B cell (primary cell): ENCODE results near the gene PRKCZ. TPM values are rescaled to one million over a fixed set of nuclear protein-coding genes. Genes with fewer than 3 reads are reported as not detected.

Experiments
- ATAC-seq: fragments of 200-7000 bp; cut with Tn5 transposase; one replicate; pipeline ENCODE4 v1.10.0; 2021; ENCODE audit warnings: low read depth, mild to moderate bottlenecking, moderate number of reproducible peaks, moderate library complexity
- CTCF ChIA-PET: fragments of 350-600 bp; sonication (Branson Sonifier 250); formaldehyde crosslinking; loops from one replicate; lab custom pipeline; 2021; ENCODE audit warnings: antibody characterized with exemption, inconsistent platforms; lab: Charles Lee
- POLR2A ChIA-PET: fragments of 350-600 bp; sonication (Branson Sonifier 250); formaldehyde crosslinking; loops from one replicate; lab custom pipeline; 2021; ENCODE audit warnings: antibody characterized with exemption; lab: Charles Lee
- DNase-seq: peaks from one replicate; pipeline ENCODE4 v3.0.0; 2013
- H2AFZ ChIP-seq: 2 replicates; pipeline ENCODE4 v1.6.1; 2012; ENCODE audit warnings: mild to moderate bottlenecking, low read depth, low read length; ENCODE audit not compliant: insufficient read depth, poor library complexity, severe bottlenecking
- H3K27ac ChIP-seq, 2 donors: 1 replicate in 1 of 2; 2 replicates in 1 of 2; pipeline ENCODE4 v1.5.1; 2012 to 2013; ENCODE audit warnings: low read length in 2 of 2, mild to moderate bottlenecking in 2 of 2, moderate library complexity in 1 of 2
- H3K27me3 ChIP-seq, 4 experiments: fragments of 200-600 bp in 1 of 4; sonication (generic) in 1 of 4; replicated peaks in 1 of 4; 1 replicate in 2 of 4; 2 replicates in 2 of 4; pipeline versions ENCODE4 v1.6.1 to v1.7.0; 2013 to 2016; ENCODE audit warnings: low read length in 3 of 4, mild to moderate bottlenecking in 2 of 4, mixed read lengths in 1 of 4, moderate library complexity in 1 of 4; ENCODE audit not compliant: insufficient read depth in 4 of 4, control insufficient read depth in 3 of 4; ENCODE audit errors: control extremely low read depth in 1 of 4
- H3K36me3 ChIP-seq, 2 experiments: replicated peaks in 1 of 2; 1 replicate in 1 of 2; 2 replicates in 1 of 2; pipeline versions ENCODE4 v1.6.1 to v1.7.1; 2013; ENCODE audit warnings: low read length in 1 of 2; ENCODE audit not compliant: insufficient read depth in 2 of 2, control insufficient read depth in 1 of 2; ENCODE audit errors: control extremely low read depth in 1 of 2, extremely low read depth in 1 of 2
- H3K4me1 ChIP-seq, 2 donors: fragments of 200-600 bp in 1 of 2; sonication (generic) in 1 of 2; 1 replicate in 1 of 2; 2 replicates in 1 of 2; pipeline versions ENCODE4 v1.5.1 to v1.6.1; 2013 to 2017; ENCODE audit warnings: low read length in 2 of 2; ENCODE audit not compliant: control insufficient read depth in 2 of 2, insufficient read depth in 2 of 2
- H3K4me2 ChIP-seq: replicated peaks from 2 replicates; pipeline ENCODE3; 2012; ENCODE audit warnings: mild to moderate bottlenecking, low read depth, low read length; ENCODE audit not compliant: poor library complexity, severe bottlenecking
- H3K4me3 ChIP-seq, 5 experiments: fragments of 200-600 bp in 1 of 5; sonication (generic) in 1 of 5; 1 replicate in 3 of 5; 2 replicates in 2 of 5; pipeline versions ENCODE4 v1.5.1 to v1.7.0; 2011 to 2016; ENCODE audit warnings: low read length in 4 of 5, mild to moderate bottlenecking in 4 of 5, low read depth in 2 of 5, control low read depth in 1 of 5, moderate library complexity in 1 of 5; ENCODE audit not compliant: insufficient read depth in 1 of 5; ENCODE audit errors: control extremely low read depth in 1 of 5, extremely low read depth in 1 of 5
- H3K79me2 ChIP-seq: fragments of 200-600 bp; sonication (generic); one replicate; pipeline ENCODE4 v1.6.0; 2016; ENCODE audit warnings: low read length; ENCODE audit not compliant: control insufficient read depth, insufficient read depth
- H3K9ac ChIP-seq: fragments of 200-600 bp; sonication (generic); 2 replicates; pipeline ENCODE4 v1.6.1; 2017; ENCODE audit warnings: mild to moderate bottlenecking, low read length, moderate library complexity
- H3K9me3 ChIP-seq, 3 donors: one replicate each; pipeline versions ENCODE4 v1.6.1 to v1.7.1; 2013; ENCODE audit warnings: low read length in 2 of 3; ENCODE audit not compliant: control insufficient read depth in 2 of 3, insufficient read depth in 1 of 3; ENCODE audit errors: control extremely low read depth in 1 of 3
- H4K20me1 ChIP-seq: 2 replicates; pipeline ENCODE4 v1.6.0; 2012; ENCODE audit warnings: mild to moderate bottlenecking, low read length; ENCODE audit not compliant: insufficient read depth, control insufficient read depth, poor library complexity, severe bottlenecking
- H3K27ac Mint-ChIP-seq: one replicate; pipeline ENCODE4 v1.8.0; 2021; ENCODE audit warnings: mixed read lengths
- H3K27me3 Mint-ChIP-seq: one replicate; pipeline ENCODE4 v1.8.0; 2021; ENCODE audit warnings: mixed read lengths
- H3K4me1 Mint-ChIP-seq: one replicate; pipeline ENCODE4 v1.8.0; 2021; ENCODE audit warnings: mixed read lengths
- H3K4me3 Mint-ChIP-seq: one replicate; pipeline ENCODE4 v1.8.0; 2021; ENCODE audit warnings: mixed read lengths
- H3K9me3 Mint-ChIP-seq: one replicate; pipeline ENCODE4 v1.8.0; 2022; ENCODE audit warnings: mixed read lengths; ENCODE audit not compliant: insufficient read depth
- EZH2 ChIP-seq: IDR thresholded peaks from 2 replicates; pipeline ENCODE4 v1.6.1; 2012; ENCODE audit warnings: borderline replicate concordance, low read depth, mild to moderate bottlenecking, moderate library complexity, low read length; ENCODE audit not compliant: insufficient read depth, poor library complexity, severe bottlenecking
- WGBS: methylation state at CpG from one replicate; pipeline ENCODE4 v1.1.5; 2013; ENCODE audit warnings: missing lambda C conversion rate; ENCODE audit not compliant: insufficient coverage; 5-methylcytosine and 5-hydroxymethylcytosine counted together
- intact Hi-C: fragments of 100-400 bp; cut with micrococcal nuclease; formaldehyde crosslinking; loops from one replicate; pipeline ENCODE4 v1.10.0; 2022
- polyA plus RNA-seq: library from polyadenylated mRNA; depleted of rRNA; stranded (reverse); fragments of >200 nt; gene quantifications from 2 replicates; pipeline ENCODE4 v1.2.3, GENCODE V29; 2012
- total RNA-seq, 2 donors: library from RNA; stranded (reverse); fragments of 120-200 nt in 1 of 2; gene quantifications; 1 replicate in 1 of 2; 2 replicates in 1 of 2; pipeline versions ENCODE4 v1.2.3 to v1.2.4, GENCODE V29; 2013 to 2022
- TF ChIP-seq, protein P1 (sequence below): fragments of 200-600 bp; IDR thresholded peaks from one replicate; pipeline ENCODE4 v1.8.0; 2022; ENCODE audit warnings: antibody characterized with exemption, mild to moderate bottlenecking

PRKCZ gene
- total and polyA plus RNA-seq, 2 donors (not counting 1 experiment from before 2014, with no cell fraction given) = 17.9 to 53.2 TPM

DNA sequence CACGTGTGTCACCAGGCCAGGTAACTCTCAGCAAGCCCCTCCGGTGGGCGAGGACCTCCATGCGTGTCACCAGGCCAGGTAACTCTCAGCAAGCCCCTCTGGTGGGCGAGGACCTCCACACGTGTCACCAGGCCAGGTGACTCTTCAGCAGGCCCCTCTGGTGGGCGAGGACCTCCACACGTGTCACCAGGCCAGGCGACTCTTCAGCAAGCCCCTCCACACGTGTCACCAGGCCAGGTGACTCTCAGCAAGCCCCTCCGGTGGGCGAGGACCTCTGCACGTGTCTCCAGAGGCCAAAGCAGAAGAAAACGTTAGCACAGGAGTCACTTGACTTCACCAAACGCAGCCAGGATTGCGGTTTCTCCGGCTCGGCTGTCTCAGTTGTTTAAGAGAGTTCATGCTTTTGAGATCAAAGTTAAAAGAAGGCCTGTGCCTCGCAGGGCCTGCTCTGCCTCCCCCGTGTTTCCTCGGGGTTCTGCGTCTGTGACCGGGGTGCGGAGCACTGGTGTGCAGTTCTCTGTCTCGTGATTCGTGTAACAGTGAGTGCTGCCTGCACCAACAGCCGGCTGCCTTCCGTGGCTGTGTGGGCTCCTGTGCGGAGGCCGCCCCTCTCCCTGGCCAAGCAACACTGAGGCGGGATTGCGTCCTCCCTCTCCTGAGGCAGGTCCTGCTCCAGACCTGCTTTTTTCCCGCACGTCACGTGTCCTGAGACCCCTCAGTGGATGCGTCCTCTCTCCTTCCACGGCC, 56.6 kb downstream of the PRKCZ start:
- H3K36me3 ChIP-seq = peaks cover 0 to 4% of the 10 kb centered on the region in 2 experiments
- H4K20me1 ChIP-seq = no peaks in the 10 kb centered on the region
- no peak overlapping the region for H3K4me3 Mint-ChIP-seq
- H3K79me2 ChIP-seq = no peaks in the 10 kb centered on the region
- intact Hi-C loops = no loop called here
- ChIA-PET CTCF (interaction anchor here (0.6 kb wide), 1 partner anchor 14 kb away, joined by 3 read pairs; no protein-coding TSS in a partner anchor), POLR2A (no interaction called here)
- no peak overlapping the region for H3K4me3 ChIP-seq
- no peak overlapping the region for H2AFZ ChIP-seq
- H3K27me3 Mint-ChIP-seq = no peaks in the 10 kb centered on the region
- H3K4me2 ChIP-seq = no peak overlapping the region
- no peaks in the 10 kb centered on the region for H3K9me3 ChIP-seq
- ATAC-seq = no peak
- no peaks in the 10 kb centered on the region for H3K27me3 ChIP-seq
- H3K4me1 ChIP-seq = peaks cover 4% of the 10 kb centered on the region in 2 donors
- no peak overlapping the region for H3K9ac ChIP-seq
- WGBS = 85% methylated on average over 35 of the region's 37 CpGs
- H3K9me3 Mint-ChIP-seq = no peaks in the 10 kb centered on the region
- no peak overlapping the region for H3K27ac Mint-ChIP-seq
- no peak overlapping the region for H3K27ac ChIP-seq
- TF ChIP-seq, protein P1, sequence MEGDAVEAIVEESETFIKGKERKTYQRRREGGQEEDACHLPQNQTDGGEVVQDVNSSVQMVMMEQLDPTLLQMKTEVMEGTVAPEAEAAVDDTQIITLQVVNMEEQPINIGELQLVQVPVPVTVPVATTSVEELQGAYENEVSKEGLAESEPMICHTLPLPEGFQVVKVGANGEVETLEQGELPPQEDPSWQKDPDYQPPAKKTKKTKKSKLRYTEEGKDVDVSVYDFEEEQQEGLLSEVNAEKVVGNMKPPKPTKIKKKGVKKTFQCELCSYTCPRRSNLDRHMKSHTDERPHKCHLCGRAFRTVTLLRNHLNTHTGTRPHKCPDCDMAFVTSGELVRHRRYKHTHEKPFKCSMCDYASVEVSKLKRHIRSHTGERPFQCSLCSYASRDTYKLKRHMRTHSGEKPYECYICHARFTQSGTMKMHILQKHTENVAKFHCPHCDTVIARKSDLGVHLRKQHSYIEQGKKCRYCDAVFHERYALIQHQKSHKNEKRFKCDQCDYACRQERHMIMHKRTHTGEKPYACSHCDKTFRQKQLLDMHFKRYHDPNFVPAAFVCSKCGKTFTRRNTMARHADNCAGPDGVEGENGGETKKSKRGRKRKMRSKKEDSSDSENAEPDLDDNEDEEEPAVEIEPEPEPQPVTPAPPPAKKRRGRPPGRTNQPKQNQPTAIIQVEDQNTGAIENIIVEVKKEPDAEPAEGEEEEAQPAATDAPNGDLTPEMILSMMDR = no peak
- TF ChIP-seq EZH2 = no peak
- DNase-seq = no peak
- H3K4me1 Mint-ChIP-seq = peaks cover under 1% of the 10 kb centered on the region

DNA sequence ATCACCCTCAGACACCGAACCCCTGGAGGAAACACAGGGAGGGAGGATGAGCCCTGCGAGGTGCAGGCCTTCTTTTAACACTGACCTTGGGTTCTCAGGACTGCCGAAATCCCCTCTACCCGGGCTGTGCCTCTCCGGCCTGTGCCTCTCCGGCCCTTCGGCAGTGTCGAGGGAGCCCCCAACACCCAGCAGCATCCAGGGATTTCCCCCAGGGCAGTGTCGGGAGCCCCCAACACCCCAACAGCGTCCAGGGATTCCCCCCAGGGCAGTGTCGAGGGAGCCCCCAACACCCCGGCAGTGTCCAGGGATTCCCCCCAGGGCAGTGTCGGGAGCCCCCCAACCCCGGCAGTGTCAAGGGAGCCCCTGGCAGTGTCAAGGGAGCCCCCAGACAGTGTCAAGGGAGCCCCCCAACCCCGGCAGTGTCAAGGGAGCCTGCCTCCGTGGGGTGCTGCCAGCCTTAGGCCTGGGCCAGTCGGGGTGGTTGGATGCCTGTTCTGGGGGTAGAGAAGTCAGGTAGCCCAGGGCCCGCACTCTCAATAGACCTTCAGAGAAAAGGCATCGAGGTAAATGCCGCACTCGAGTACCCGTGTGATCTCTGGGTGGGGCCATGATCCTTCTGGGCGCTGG, 57.5 kb downstream of the PRKCZ start:
- no peaks in the 10 kb centered on the region for H3K27me3 ChIP-seq
- Mint-ChIP-seq H3K27ac (no peak overlapping the region), H3K4me1 (peaks cover 9% of the 10 kb centered on the region), H3K9me3 (no peaks in the 10 kb centered on the region), H3K4me3 (no peak overlapping the region), H3K27me3 (no peaks in the 10 kb centered on the region)
- no peak overlapping the region for H3K9ac ChIP-seq
- TF ChIP-seq, protein P1 = no peak
- no peak for TF ChIP-seq EZH2
- peaks cover 0 to 4% of the 10 kb centered on the region in 2 experiments for H3K36me3 ChIP-seq
- H4K20me1 ChIP-seq = no peaks in the 10 kb centered on the region
- ChIA-PET CTCF (interaction anchor here (0.6 to 2.3 kb wide), 3 partner anchors 15 to 66 kb away, joined by 3 to 24 read pairs (median 7); no protein-coding TSS in a partner anchor), POLR2A (no interaction called here)
- no peak overlapping the region for H2AFZ ChIP-seq
- 83% methylated on average over 18 of the region's 23 CpGs for WGBS
- no peaks in the 10 kb centered on the region for H3K9me3 ChIP-seq
- no peak for ATAC-seq
- H3K79me2 ChIP-seq = no peaks in the 10 kb centered on the region
- no peak overlapping the region for H3K4me3 ChIP-seq
- intact Hi-C loops = no loop called here
- DNase-seq = no peak
- peaks cover 10 to 12% of the 10 kb centered on the region in 2 donors for H3K4me1 ChIP-seq
- H3K27ac ChIP-seq = no peak overlapping the region
- no peak overlapping the region for H3K4me2 ChIP-seq
